Measurements from ENCODE around the gene PDPN. TPM values are rescaled to one million over a fixed set of nuclear protein-coding genes. Genes with fewer than 3 reads are reported as not detected.

Gene PDPN
- total RNA-seq, 1 donor from 2014 or later, result 3.2 TPM

DNA sequence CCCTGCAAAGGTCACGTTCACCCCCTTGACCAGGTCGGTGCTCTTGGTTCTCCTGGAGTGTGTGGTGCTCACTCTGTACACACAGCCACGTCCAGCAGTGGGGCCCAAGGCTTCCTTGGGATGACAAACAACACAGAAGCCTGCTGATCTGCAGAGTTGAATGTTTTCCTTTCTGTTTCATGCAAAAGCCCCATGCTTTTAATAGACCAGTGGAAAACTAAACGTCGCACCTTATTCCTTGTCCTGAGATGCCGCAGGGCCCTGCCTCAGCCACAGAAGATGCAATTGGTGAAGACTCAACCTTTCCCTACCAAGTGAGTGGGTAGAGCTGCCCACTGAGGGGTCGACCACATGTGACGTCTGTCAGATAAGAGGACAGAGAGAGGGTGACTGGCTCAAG is 5.8 kb upstream of the PDPN start:
- H3K36me3 ChIP-seq (ENCODE audit: control insufficient read depth, insufficient read depth, low read length), result no peaks in the 10 kb centered on the region
- FAIRE-seq, result no peak
- no peaks in the 10 kb centered on the region for H3K27me3 ChIP-seq (ENCODE audit: control insufficient read depth, insufficient read depth, low read length)
- no peak for DNase-seq (ENCODE audit: low read depth)
- no peak overlapping the region for H3K4me3 ChIP-seq (ENCODE audit: low read depth, low read length)
- TF ChIP-seq, protein P1, sequence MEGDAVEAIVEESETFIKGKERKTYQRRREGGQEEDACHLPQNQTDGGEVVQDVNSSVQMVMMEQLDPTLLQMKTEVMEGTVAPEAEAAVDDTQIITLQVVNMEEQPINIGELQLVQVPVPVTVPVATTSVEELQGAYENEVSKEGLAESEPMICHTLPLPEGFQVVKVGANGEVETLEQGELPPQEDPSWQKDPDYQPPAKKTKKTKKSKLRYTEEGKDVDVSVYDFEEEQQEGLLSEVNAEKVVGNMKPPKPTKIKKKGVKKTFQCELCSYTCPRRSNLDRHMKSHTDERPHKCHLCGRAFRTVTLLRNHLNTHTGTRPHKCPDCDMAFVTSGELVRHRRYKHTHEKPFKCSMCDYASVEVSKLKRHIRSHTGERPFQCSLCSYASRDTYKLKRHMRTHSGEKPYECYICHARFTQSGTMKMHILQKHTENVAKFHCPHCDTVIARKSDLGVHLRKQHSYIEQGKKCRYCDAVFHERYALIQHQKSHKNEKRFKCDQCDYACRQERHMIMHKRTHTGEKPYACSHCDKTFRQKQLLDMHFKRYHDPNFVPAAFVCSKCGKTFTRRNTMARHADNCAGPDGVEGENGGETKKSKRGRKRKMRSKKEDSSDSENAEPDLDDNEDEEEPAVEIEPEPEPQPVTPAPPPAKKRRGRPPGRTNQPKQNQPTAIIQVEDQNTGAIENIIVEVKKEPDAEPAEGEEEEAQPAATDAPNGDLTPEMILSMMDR (IDR thresholded peaks at IDR 0.05; ENCODE audit: insufficient read depth, low read length, severe bottlenecking), result no peak

DNA sequence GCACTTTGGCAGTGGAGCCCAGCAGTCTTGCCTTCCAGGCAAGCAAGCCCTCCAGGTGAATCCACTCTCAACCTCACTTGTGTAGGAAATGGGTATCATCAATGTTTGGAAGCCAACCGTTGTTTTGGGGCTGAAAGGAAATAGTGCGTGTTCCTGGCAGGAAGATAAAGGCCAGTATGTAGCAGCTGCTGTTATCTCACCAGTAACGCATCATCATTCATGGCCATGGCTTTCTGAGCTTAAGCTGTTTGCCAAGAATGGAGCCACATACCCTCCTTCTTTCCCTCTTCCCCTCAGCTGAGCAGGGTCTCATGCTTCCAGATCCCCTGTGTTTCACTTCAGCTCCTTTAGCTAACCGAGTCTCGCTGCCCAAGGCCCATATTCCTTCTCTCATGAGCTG is 2.2 kb upstream of the PDPN start:
- Histone ChIP-seq H3K27me3 (ENCODE audit: control insufficient read depth, insufficient read depth, low read length) (no peaks in the 10 kb centered on the region), H3K4me3 (ENCODE audit: low read depth, low read length) (no peak overlapping the region), H3K36me3 (ENCODE audit: control insufficient read depth, insufficient read depth, low read length) (no peaks in the 10 kb centered on the region)
- FAIRE-seq, result no peak
- DNase-seq (ENCODE audit: low read depth), result no peak
- TF ChIP-seq, protein P1 (IDR thresholded peaks at IDR 0.05; ENCODE audit: insufficient read depth, low read length, severe bottlenecking), result no peak

DNA sequence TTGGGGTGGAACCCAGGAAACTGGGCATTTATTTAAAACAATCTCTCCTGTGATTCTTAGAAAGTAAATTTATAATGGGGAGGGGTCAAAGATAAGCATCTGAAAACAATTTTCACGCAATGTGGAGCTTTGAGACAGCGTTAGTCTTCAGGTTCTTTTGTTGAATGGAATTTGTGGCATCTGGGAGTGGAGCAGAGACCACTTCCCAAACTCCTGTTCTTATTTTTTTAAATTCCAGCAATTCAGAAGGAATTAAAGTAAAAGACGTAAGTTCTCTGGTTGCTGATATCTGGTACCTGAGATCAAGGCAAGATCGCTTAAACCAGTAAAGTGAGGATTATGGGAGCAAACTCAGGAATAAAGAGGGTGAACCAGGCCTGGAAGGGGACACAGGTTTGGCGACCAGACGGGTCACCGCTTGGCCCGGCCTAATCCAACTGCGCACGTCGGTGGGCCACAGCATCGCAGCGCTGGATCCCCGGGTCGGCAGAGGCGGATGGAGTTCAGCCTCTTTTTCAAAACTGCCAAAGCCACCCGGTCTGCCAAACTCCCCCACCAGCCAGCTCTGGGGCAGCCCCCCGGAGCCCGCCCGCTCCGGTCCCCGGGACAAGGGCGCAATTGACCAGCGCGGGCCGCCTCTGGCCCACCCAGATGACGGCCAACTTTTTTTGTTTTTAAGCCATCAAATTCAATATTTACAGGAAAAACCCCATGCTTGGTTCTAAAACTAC is 754 bp upstream of the PDPN start:
- no peak overlapping the region for H3K4me3 ChIP-seq (ENCODE audit: low read depth, low read length)
- FAIRE-seq (no peak), DNase-seq (ENCODE audit: low read depth) (no peak)
- TF ChIP-seq, protein P1 (IDR thresholded peaks at IDR 0.05; ENCODE audit: insufficient read depth, low read length, severe bottlenecking), result no peak
- H3K27me3 ChIP-seq (ENCODE audit: control insufficient read depth, insufficient read depth, low read length), result no peaks in the 10 kb centered on the region
- no peaks in the 10 kb centered on the region for H3K36me3 ChIP-seq (ENCODE audit: control insufficient read depth, insufficient read depth, low read length)

DNA sequence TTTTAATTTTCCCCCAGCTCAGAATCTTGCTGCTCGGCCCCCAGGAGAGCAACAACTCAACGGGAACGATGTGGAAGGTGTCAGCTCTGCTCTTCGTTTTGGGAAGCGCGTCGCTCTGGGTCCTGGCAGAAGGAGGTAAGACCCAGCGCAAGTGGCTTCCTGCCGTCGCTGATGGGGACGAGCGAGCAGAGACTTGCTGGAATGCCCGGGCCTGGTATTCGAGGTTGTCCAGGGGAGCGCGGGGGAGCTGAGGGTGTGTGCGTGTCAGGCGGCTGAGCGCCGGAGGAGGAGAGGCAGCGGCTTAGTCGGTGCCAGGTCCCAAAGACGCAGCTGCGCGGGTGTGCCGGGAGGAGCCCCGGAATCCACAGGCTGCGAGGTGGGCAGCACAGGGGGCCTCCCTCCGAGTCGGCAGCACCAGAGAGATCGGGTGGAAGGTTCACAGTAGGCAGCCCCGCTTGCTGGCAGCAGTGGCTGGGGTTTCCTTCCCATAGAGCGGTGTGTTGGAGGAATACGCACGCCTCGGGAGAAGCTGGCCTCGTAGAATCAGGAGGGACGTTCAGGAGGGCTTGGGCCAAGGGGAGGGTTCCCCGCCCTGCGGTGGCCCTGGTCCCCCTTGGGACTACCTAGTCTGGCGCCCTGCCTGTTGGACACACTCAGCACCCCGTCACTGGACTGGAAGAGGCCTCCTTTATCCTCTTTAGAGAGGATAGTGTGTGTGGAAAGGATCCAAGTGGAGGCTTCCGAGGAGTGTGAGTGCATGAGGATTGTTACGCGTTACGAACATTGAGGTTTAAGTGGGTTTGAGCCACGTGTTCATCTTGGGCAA is 547 bp downstream of the PDPN start:
- DNase-seq (ENCODE audit: low read depth), result peak; percentile 66
- peak; percentile 68 for FAIRE-seq
- Histone ChIP-seq H3K36me3 (ENCODE audit: control insufficient read depth, insufficient read depth, low read length) (no peaks in the 10 kb centered on the region), H3K4me3 (ENCODE audit: low read depth, low read length) (peak overlapping the region; percentile 59), H3K27me3 (ENCODE audit: control insufficient read depth, insufficient read depth, low read length) (no peaks in the 10 kb centered on the region)
- TF ChIP-seq, protein P1 (IDR thresholded peaks at IDR 0.05; ENCODE audit: insufficient read depth, low read length, severe bottlenecking), result no peak

DNA sequence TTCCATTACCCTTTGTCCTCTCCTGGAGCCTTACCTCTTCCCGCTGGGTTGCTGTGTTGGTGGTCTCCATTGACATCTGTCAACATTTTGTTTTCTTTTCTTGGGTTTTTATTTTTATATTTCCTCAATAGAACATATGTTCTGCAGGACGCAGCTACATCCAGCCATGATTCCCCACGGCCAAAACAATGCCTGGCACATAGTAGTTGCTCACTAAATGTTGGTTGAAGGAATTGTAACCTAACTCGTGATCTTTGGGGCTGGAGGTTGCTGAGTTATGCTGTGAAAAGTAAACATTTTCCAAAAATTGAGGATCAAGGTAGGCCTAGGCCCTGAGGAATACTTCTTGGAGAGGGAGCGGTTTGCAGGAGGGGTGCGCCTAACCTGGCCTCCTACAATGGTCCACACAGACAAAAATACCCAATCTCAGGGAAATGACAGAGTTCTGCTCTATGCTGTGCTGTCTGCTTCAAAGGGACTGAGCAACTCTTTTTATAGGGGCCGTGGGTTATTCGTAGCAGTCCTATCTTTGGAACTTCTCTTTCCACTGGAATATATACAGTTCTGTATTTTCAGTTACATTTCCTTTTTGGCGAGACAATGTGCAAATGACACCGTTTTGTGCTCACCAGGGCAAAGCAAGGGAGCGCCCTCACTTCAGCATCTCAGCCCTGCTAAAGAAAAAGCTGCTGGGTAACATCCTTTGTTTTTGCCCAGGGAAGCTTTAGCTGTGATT is 1.4 kb downstream of the PDPN start:
- Histone ChIP-seq H3K27me3 (ENCODE audit: control insufficient read depth, insufficient read depth, low read length) (no peaks in the 10 kb centered on the region), H3K36me3 (ENCODE audit: control insufficient read depth, insufficient read depth, low read length) (no peaks in the 10 kb centered on the region), H3K4me3 (ENCODE audit: low read depth, low read length) (peak overlapping the region; percentile 59)
- DNase-seq (ENCODE audit: low read depth), result no peak
- TF ChIP-seq, protein P1 (IDR thresholded peaks at IDR 0.05; ENCODE audit: insufficient read depth, low read length, severe bottlenecking), result no peak
- FAIRE-seq, result no peak
